Prostate gland (tissue), 2 donors: ENCODE results near the gene GUCY1A2. TPM values are rescaled to one million over a fixed set of nuclear protein-coding genes. Genes with fewer than 3 reads are reported as not detected.

Experiments
- DNase-seq: peaks from one replicate; pipeline ENCODE4 v3.0.0-alpha.2; 2019; ENCODE audit warnings: low spot score
- H3K27ac ChIP-seq, 2 donors: fragments of 200-600 bp; sonication (generic); 2 replicates each; pipeline ENCODE4 v1.5.1; 2017 to 2019
- H3K27me3 ChIP-seq: fragments of 200-600 bp; sonication (generic); replicated peaks from 2 replicates; pipeline ENCODE4 v1.5.1; 2019; ENCODE audit not compliant: insufficient read depth
- H3K36me3 ChIP-seq, 2 donors: fragments of 200-600 bp; sonication (generic); 1 replicate in 1 of 2; 2 replicates in 1 of 2; pipeline versions ENCODE4 v1.5.1 to v1.8.1; 2017 to 2019
- H3K4me1 ChIP-seq: fragments of 200-600 bp; sonication (generic); replicated peaks from 2 replicates; pipeline ENCODE4 v1.5.1; 2019
- H3K4me3 ChIP-seq, 2 donors: fragments of 200-600 bp; sonication (generic); 2 replicates each; pipeline ENCODE4 v1.5.1; 2017 to 2019
- H3K9me3 ChIP-seq: fragments of 200-600 bp; sonication (generic); 2 replicates; pipeline ENCODE4 v1.5.1; 2017
- POLR2A ChIP-seq: fragments of 450-650 bp; IDR thresholded peaks from one replicate; pipeline ENCODE4 v1.6.1; 2016; ENCODE audit warnings: antibody characterized with exemption, mild to moderate bottlenecking
- POLR2AphosphoS5 ChIP-seq: sonication (generic); formaldehyde crosslinking; IDR thresholded peaks from one replicate; pipeline ENCODE4 v1.6.1; 2017; ENCODE audit warnings: antibody characterized with exemption
- WGBS: methylation state at CpG from one replicate; pipeline ENCODE4 v1.1.5; 2018; 5-methylcytosine and 5-hydroxymethylcytosine counted together
- intact Hi-C: fragments of 100-400 bp; cut with DNase I; formaldehyde crosslinking; loops from one replicate; pipeline ENCODE4 v1.14.2; 2022
- total RNA-seq, 2 donors: library from RNA; depleted of rRNA; stranded (reverse); fragments of >200 nt; gene quantifications; one replicate each; pipeline ENCODE4 v1.1.0, GENCODE V29; 2016
- TF ChIP-seq, protein P1 (sequence below), 4 experiments: fragments of 200-600 bp in 2 of 4; fragments of 450-650 bp in 2 of 4; sonication (generic) in 2 of 4; IDR thresholded peaks; 1 replicate in 3 of 4; 2 replicates in 1 of 4; pipeline ENCODE4 v1.5.1; 2016 to 2019; ENCODE audit warnings: antibody characterized with exemption in 4 of 4, mild to moderate bottlenecking in 2 of 4, moderate library complexity in 2 of 4

The GUCY1A2 gene
- total RNA-seq, 2 donors from 2014 or later, result 1.2 to 15.3 TPM

GRCh38 chr11:107044503-107044902, 26.2 kb upstream of the GUCY1A2 start:
- intact Hi-C loops, result no loop called here
- no peak for DNase-seq
- Histone ChIP-seq H3K27me3 (no peaks in the 10 kb centered on the region), H3K9me3 (no peaks in the 10 kb centered on the region), H3K4me3 (no peak overlapping the region), H3K27ac (no peak overlapping the region), H3K36me3 (no peaks in the 10 kb centered on the region), H3K4me1 (no peaks in the 10 kb centered on the region)
- TF ChIP-seq POLR2A (no peak), POLR2AphosphoS5 (no peak)
- TF ChIP-seq, protein P1, sequence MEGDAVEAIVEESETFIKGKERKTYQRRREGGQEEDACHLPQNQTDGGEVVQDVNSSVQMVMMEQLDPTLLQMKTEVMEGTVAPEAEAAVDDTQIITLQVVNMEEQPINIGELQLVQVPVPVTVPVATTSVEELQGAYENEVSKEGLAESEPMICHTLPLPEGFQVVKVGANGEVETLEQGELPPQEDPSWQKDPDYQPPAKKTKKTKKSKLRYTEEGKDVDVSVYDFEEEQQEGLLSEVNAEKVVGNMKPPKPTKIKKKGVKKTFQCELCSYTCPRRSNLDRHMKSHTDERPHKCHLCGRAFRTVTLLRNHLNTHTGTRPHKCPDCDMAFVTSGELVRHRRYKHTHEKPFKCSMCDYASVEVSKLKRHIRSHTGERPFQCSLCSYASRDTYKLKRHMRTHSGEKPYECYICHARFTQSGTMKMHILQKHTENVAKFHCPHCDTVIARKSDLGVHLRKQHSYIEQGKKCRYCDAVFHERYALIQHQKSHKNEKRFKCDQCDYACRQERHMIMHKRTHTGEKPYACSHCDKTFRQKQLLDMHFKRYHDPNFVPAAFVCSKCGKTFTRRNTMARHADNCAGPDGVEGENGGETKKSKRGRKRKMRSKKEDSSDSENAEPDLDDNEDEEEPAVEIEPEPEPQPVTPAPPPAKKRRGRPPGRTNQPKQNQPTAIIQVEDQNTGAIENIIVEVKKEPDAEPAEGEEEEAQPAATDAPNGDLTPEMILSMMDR (IDR thresholded peaks at IDR 0.05), result no peak
- WGBS, result 91% methylated on average over 1 of the region's 1 CpG

- H3K27ac ChIP-seq, result no peak overlapping the region
- no peaks in the 10 kb centered on the region for H3K4me1 ChIP-seq
- no peaks in the 10 kb centered on the region for H3K27me3 ChIP-seq
- 45% methylated on average over 4 of the region's 4 CpGs for WGBS
- no peak overlapping the region for H3K4me3 ChIP-seq
- H3K9me3 ChIP-seq, result no peaks in the 10 kb centered on the region
- TF ChIP-seq POLR2AphosphoS5, result no peak
- TF ChIP-seq, protein P1 (IDR thresholded peaks at IDR 0.05), result no peak
- no peak for TF ChIP-seq POLR2A
- no peaks in the 10 kb centered on the region for H3K36me3 ChIP-seq
- DNase-seq, result no peak
- intact Hi-C loops, result no loop called here
Measured at GRCh38 chr11:107043242-107044006, 25.1 kb upstream of the GUCY1A2 start.

GRCh38 chr11:107042748-107043147, 24.5 kb upstream of the GUCY1A2 start:
- Histone ChIP-seq H3K9me3 (no peaks in the 10 kb centered on the region), H3K4me3 (no peak overlapping the region), H3K4me1 (no peaks in the 10 kb centered on the region), H3K27me3 (no peaks in the 10 kb centered on the region), H3K27ac (no peak overlapping the region), H3K36me3 (no peaks in the 10 kb centered on the region)
- TF ChIP-seq POLR2A, result no peak
- TF ChIP-seq, protein P1 (IDR thresholded peaks at IDR 0.05), result no peak
- TF ChIP-seq POLR2AphosphoS5, result no peak
- intact Hi-C loops, result no loop called here
- DNase-seq, result no peak
- 61% methylated on average over 4 of the region's 4 CpGs for WGBS

DNA sequence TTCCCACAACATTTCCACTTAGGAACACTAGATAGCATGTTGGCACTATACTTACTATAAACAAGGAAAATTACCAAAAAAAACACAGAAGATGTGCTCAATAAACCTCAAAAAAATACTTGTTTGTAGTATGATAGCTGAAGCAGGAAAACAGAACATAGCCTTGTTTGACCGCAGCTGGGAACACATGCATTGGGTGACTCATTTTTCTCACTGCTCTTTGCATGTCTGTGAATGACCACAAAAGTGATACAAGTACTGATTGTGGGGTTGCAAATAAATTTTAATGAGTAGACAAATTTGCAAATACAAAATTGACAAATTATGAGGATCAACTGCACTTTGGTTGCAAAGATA, 22.8 kb upstream of the GUCY1A2 start:
- Histone ChIP-seq H3K4me1 (no peaks in the 10 kb centered on the region), H3K27me3 (no peaks in the 10 kb centered on the region), H3K27ac (no peak overlapping the region), H3K36me3 (no peaks in the 10 kb centered on the region), H3K9me3 (no peaks in the 10 kb centered on the region), H3K4me3 (no peak overlapping the region)
- no peak for DNase-seq
- 96% methylated on average over 1 of the region's 1 CpG for whole genome bisulfite sequencing
- intact Hi-C loops, result no loop called here
- no peak for TF ChIP-seq POLR2AphosphoS5
- TF ChIP-seq POLR2A, result no peak
- TF ChIP-seq, protein P1 (IDR thresholded peaks at IDR 0.05), result no peak

GRCh38 chr11:107040433-107041087, 22.3 kb upstream of the GUCY1A2 start:
- Histone ChIP-seq H3K9me3 (no peaks in the 10 kb centered on the region), H3K4me3 (no peak overlapping the region), H3K27me3 (no peaks in the 10 kb centered on the region), H3K36me3 (no peaks in the 10 kb centered on the region), H3K4me1 (no peaks in the 10 kb centered on the region), H3K27ac (no peak overlapping the region)
- WGBS, result 62% methylated on average over 2 of the region's 2 CpGs
- intact Hi-C loops, result no loop called here
- DNase-seq, result no peak
- TF ChIP-seq POLR2A, result no peak
